Activated CD8-positive, alpha-beta T cell treated with anti-CD3 and anti-CD28 coated beads for 36 hours (primary cell): ENCODE results near the gene LRIG1. TPM values are rescaled to one million over a fixed set of nuclear protein-coding genes. Genes with fewer than 3 reads are reported as not detected.

Experiments
- ATAC-seq: fragments of 200-7000 bp; cut with Tn5 transposase; one replicate; pipeline ENCODE4 v1.10.0; 2021; ENCODE audit warnings: mild to moderate bottlenecking, moderate library complexity
- CTCF ChIA-PET: fragments of 350-600 bp; sonication (Branson Sonifier 250); formaldehyde crosslinking; loops from one replicate; lab custom pipeline; 2021; ENCODE audit warnings: antibody characterized with exemption; lab: Charles Lee
- POLR2A ChIA-PET: fragments of 350-600 bp; sonication (Branson Sonifier 250); formaldehyde crosslinking; loops from one replicate; lab custom pipeline; 2021; ENCODE audit warnings: antibody characterized with exemption; lab: Charles Lee
- DNase-seq: peaks from one replicate; pipeline ENCODE4 v3.0.0-alpha.2; 2020
- H3K27ac Mint-ChIP-seq: one replicate; pipeline ENCODE4 v1.8.0; 2021; ENCODE audit warnings: mild to moderate bottlenecking, mixed read lengths
- H3K27me3 Mint-ChIP-seq: one replicate; pipeline ENCODE4 v1.8.0; 2021; ENCODE audit warnings: mixed read lengths
- H3K36me3 Mint-ChIP-seq: one replicate; pipeline ENCODE4 v1.8.0; 2021; ENCODE audit warnings: low read depth, mixed read lengths
- H3K4me1 Mint-ChIP-seq: one replicate; pipeline ENCODE4 v1.8.0; 2021; ENCODE audit warnings: low read depth, mixed read lengths
- H3K4me3 Mint-ChIP-seq: one replicate; pipeline ENCODE4 v1.8.0; 2021; ENCODE audit warnings: mild to moderate bottlenecking, moderate library complexity, mixed read lengths
- H3K9me3 Mint-ChIP-seq: one replicate; pipeline ENCODE4 v1.8.0; 2021; ENCODE audit warnings: mixed read lengths
- intact Hi-C: fragments of 100-400 bp; cut with micrococcal nuclease; formaldehyde crosslinking; loops from one replicate; pipeline ENCODE4 v1.10.0; 2022
- total RNA-seq, 2 experiments: library from RNA; stranded (reverse); gene quantifications; one replicate each; pipeline ENCODE4 v1.2.3, GENCODE V29; 2021
- TF ChIP-seq, protein P1 (sequence below): fragments of 200-600 bp; IDR thresholded peaks from one replicate; pipeline ENCODE4 v1.8.0; 2022; ENCODE audit warnings: antibody characterized with exemption, mild to moderate bottlenecking

The LRIG1 gene
- total RNA-seq, 2 experiments from 2014 or later: 12.7 to 13.0 TPM

GRCh38 chr3:66396888-66397287 lies 103.9 kb downstream of the LRIG1 start:
- intact Hi-C loops: no loop called here
- H3K27me3 Mint-ChIP-seq: no peaks in the 10 kb centered on the region
- H3K4me3 Mint-ChIP-seq: no peak overlapping the region
- no peak overlapping the region for H3K27ac Mint-ChIP-seq
- no peak for DNase-seq
- no peak for ATAC-seq
- peaks cover 33% of the 10 kb centered on the region for H3K4me1 Mint-ChIP-seq
- TF ChIP-seq, protein P1, sequence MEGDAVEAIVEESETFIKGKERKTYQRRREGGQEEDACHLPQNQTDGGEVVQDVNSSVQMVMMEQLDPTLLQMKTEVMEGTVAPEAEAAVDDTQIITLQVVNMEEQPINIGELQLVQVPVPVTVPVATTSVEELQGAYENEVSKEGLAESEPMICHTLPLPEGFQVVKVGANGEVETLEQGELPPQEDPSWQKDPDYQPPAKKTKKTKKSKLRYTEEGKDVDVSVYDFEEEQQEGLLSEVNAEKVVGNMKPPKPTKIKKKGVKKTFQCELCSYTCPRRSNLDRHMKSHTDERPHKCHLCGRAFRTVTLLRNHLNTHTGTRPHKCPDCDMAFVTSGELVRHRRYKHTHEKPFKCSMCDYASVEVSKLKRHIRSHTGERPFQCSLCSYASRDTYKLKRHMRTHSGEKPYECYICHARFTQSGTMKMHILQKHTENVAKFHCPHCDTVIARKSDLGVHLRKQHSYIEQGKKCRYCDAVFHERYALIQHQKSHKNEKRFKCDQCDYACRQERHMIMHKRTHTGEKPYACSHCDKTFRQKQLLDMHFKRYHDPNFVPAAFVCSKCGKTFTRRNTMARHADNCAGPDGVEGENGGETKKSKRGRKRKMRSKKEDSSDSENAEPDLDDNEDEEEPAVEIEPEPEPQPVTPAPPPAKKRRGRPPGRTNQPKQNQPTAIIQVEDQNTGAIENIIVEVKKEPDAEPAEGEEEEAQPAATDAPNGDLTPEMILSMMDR: no peak
- ChIA-PET CTCF (interaction anchor here (1.0 to 3.5 kb wide), 2 partner anchors 11 to 120 kb away, joined by 3 to 21 read pairs; no protein-coding TSS in a partner anchor), POLR2A (no interaction called here)
- peaks cover 23% of the 10 kb centered on the region for H3K36me3 Mint-ChIP-seq
- H3K9me3 Mint-ChIP-seq: peaks cover 1% of the 10 kb centered on the region

GRCh38 chr3:66396161-66396760 lies 104.6 kb downstream of the LRIG1 start:
- ATAC-seq: no peak
- H3K4me1 Mint-ChIP-seq: peaks cover 35% of the 10 kb centered on the region
- H3K9me3 Mint-ChIP-seq: peaks cover 3% of the 10 kb centered on the region
- CTCF ChIA-PET: interaction anchor here (3.5 to 6.7 kb wide), 2 partner anchors 11 to 12 kb away, joined by 21 to 36 read pairs; no protein-coding TSS in a partner anchor
- DNase-seq: no peak
- H3K4me3 Mint-ChIP-seq: no peak overlapping the region
- POLR2A ChIA-PET: no interaction called here
- no peaks in the 10 kb centered on the region for H3K27me3 Mint-ChIP-seq
- TF ChIP-seq, protein P1: no peak
- H3K36me3 Mint-ChIP-seq: peaks cover 26% of the 10 kb centered on the region
- intact Hi-C loops: no loop called here
- no peak overlapping the region for H3K27ac Mint-ChIP-seq

DNA sequence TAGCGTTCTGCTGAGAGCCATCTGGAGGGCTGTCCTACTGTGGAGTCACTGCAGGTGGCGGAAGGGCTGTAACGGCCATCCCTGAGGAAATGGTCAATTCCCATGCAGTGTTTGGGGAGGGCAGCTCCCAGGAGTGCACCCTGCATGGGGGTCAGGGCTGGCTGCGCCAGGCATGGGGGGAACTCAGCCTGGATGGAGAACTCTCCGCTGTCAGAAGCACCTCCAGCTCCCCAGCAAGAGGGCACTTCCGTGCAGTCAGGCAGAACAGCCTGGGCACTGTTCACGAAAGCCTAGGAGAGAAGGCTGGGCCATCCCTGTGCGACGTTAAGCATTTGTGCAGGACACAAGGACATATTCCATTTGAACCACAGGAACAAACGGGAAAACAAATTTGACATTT lies 105.2 kb downstream of the LRIG1 start:
- ATAC-seq (no peak), DNase-seq (no peak)
- ChIA-PET POLR2A (no interaction called here), CTCF (interaction anchor here (6.7 kb wide), 1 partner anchor 12 kb away, joined by 36 read pairs; no protein-coding TSS in a partner anchor)
- H3K27ac Mint-ChIP-seq: no peak overlapping the region
- H3K36me3 Mint-ChIP-seq: peaks cover 26% of the 10 kb centered on the region
- TF ChIP-seq, protein P1: no peak
- H3K9me3 Mint-ChIP-seq: peaks cover 5% of the 10 kb centered on the region
- H3K27me3 Mint-ChIP-seq: no peaks in the 10 kb centered on the region
- intact Hi-C loops: no loop called here
- no peak overlapping the region for H3K4me3 Mint-ChIP-seq
- peaks cover 38% of the 10 kb centered on the region for H3K4me1 Mint-ChIP-seq

GRCh38 chr3:66394753-66395249 lies 106.0 kb downstream of the LRIG1 start:
- Mint-ChIP-seq H3K9me3 (peaks cover 5% of the 10 kb centered on the region), H3K4me1 (peaks cover 41% of the 10 kb centered on the region), H3K36me3 (peaks cover 26% of the 10 kb centered on the region), H3K4me3 (no peak overlapping the region), H3K27ac (peak overlapping the region; percentile 83), H3K27me3 (no peaks in the 10 kb centered on the region)
- no peak for DNase-seq
- CTCF ChIA-PET: interaction anchor here (0.8 to 6.7 kb wide), 5 partner anchors 13 to 427 kb away, joined by 3 to 36 read pairs (median 10); no protein-coding TSS in a partner anchor
- TF ChIP-seq, protein P1: no peak
- intact Hi-C loops: loop anchor here (5.0 kb wide), 1 partner anchor 118 kb away; no protein-coding TSS in a partner anchor
- POLR2A ChIA-PET: interaction anchor here (1.8 to 2.3 kb wide), 2 partner anchors 13 to 92 kb away, joined by 6 read pairs; no protein-coding TSS in a partner anchor
- no peak for ATAC-seq
